GM18502 (cell line): Measurements from ENCODE around the gene ACBD6.
"Not testable (repeated sequence)": the region's sequence is repeated elsewhere in the genome, so short reads cannot be mapped to it uniquely, and the experiment has no call there.

ENCODE experiments used
- ATAC-seq: cut with Tn5 transposase; IDR thresholded peaks from one replicate; pipeline ENCODE4 v1.9.1; 2021; ENCODE audit warnings: mild to moderate bottlenecking; ENCODE audit not compliant: unreplicated experiment, poor library complexity

Gene ACBD6, protein sequence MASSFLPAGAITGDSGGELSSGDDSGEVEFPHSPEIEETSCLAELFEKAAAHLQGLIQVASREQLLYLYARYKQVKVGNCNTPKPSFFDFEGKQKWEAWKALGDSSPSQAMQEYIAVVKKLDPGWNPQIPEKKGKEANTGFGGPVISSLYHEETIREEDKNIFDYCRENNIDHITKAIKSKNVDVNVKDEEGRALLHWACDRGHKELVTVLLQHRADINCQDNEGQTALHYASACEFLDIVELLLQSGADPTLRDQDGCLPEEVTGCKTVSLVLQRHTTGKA

DNA sequence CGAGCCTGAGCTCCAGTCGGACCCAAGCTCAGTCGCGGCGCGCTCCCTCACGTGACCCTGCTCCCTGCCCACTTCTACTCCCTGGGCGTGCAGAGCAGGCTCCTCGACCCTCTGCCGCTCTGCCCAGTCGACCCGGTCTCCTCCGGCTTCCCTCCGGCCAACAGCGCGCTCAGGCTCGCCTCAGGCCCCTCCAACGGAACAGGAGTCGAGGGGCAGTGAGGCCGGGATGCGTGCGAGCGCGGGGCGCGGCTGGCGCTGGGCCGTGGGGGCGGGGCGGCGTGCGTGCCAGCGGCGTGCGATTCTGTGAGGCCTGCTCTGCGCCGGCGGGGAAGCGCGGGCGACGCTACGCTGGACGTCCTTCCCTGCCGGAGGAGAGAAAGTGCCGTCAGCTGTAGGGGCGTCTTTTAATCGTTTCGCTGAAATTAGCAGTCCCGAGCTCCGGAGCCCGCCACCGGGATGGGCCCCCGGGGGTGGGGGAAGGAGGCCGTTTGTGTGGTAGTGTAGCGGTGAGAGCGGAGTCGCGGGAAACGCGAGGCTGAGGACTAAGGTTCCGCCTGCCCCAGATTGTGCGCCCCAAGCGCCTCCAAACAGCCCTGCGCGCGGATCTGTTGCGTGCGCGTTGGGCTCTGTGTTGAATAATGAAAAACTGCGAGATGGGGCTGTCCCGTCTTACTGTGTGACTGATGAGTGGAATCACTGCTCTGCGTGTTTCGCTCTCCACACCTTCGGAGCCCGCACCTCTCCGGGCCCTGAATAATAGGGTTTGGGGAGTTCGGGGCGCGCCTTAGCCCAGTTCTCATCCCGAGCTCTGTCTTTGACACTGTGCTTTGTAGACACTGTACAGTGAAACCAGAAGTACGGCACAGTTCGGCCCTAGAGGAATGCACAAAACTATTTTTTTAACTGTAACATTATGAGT lies at the start of gene ACBD6:
Gene ACBD6, minus strand, starts transcription at position 217 of the 919 bp plus-strand sequence. CDS start 311 bp downstream, outside the sequence.
- peak; percentile 89 for ATAC-seq

DNA sequence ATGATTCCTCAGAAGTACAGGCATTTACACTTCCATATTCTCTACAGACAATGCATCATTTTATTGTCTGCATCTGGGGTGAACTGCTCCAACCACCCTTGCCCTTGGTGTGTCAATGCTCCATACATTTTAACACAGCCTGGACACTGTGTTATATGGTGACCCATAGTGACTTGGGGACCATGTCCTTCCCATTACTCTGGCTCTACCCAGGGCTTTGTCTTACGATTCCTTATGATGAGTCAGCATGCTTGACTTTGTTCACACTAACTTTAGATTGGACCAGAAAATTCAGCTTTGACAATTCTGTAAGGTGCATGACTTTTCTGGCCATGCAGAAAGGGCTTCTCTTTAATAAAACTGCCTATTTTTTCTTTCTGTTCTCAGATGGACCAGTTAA lies 49.6 kb upstream of the ACBD6 start:
- ATAC-seq, result no peak

DNA sequence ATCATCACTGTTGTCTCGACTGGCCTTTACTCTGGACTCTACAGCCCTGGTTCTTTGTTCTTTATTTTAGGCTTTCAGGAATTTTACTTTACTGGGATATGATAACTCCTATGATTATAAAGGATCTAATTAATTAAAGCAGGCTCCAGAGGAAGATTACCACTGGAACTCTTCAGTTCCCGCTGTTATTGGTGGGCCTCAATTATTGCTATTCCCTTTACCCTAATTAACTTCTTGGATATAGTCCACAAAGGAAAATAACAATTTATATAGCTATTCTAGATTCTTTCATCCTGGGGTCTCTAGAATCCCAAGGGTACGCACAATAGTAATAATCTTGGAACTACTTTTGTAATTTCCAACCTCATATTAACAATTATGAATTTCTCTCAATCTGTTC lies 47.9 kb upstream of the ACBD6 start:
- no peak for ATAC-seq

DNA sequence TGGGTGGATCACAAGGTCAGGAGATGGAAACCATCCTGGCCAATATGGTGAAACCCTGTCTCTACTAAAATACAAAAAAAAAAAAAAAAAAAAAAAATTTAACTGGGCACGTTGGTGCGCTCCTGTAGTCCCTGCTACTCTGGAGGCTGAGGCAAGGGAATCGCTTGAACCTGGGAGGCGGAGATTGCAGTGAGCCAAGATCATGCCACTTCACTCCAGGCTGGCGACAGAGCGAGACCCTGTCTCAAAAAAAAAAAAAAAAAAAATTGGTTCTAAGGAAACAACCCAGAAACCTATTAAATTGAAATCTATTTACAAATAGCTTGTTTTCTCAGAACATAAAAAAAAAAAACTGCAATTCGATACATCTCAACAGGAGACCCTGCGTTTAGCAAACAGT lies 47.4 kb upstream of the ACBD6 start:
- not testable (repeated sequence) for ATAC-seq

DNA sequence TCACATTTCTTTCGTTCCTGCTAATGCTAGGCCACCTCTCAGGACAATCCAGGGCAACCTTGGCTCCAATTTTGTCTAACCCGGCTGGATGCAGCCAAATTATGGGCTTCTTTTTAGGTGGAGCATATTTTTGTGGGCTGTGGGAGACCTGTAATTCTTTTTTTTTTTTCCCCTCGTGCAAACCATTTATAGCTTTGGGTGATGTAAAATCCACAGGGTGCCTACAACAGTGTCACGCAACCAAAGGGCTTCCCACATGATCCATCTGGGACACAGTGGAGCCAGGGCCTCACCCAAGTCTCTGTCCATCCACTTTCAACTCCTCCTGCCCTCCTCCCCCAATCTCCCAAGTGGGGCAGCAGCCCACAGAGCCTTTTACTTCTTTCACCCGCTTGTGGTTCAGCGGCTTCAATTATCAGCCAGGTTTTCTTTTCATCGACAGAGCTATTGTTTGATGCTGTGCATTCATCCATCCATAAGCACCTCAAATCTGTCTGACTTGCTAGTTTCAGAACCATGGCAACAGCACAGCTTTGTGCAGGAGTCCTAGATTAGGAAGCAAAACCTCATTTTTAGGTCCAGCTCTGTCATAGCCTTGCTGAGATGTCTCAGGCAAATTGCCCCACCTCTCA lies 46.4 kb upstream of the ACBD6 start:
- ATAC-seq, result no peak

DNA sequence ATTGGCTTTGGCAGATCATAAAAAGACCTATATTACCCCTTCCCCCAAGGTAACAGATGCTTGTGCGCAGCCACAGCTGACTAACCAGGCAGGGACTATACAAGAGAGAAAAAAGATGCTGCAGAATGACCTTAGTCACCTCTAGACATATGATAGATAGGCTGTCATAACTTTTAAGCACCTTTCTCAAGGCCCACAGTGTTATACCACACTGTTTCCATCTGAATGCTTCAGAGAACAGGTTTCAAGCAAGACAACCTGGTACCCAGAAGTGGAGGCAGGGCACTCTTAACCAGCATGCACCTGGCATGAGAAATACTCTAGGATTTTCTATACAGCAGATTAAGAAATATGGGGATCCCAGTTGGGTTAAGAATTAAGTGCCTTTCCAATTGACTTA lies 43.6 kb upstream of the ACBD6 start:
- no peak for ATAC-seq

DNA sequence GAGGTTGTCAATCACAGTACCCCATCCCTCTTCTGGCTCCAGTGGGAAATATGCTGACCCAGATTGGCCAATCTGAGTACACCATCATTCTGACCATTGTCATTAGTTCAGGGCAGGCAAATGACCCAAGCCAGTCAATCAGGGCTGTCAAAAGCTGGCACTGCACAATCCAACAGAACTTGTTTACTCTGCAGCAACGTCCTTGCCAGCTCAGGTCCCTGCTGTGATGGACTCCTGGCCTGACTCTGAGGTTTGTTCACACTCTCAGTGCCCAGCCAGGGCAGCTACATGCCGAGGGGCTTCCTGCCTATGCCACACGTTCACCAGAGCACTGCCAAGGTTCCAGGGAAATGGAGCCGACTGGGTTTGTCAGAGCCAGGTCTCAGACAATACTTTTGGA lies 41.7 kb upstream of the ACBD6 start:
- no peak for ATAC-seq

DNA sequence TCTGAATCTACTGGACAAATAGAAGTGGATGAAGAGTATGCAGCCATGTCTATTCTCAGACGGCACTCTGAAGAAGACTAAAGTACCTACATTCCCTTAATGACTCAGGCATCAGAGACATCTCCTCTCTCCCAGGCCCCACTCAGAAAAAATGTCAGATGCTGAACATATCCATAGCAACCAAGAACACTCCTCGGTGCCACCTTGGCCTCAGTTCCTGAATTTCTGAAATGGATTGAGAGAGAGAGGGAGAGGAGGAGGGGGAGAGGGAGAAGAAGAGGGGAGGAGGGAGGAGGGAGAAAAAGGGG lies 40.4 kb upstream of the ACBD6 start:
- ATAC-seq, result no peak

DNA sequence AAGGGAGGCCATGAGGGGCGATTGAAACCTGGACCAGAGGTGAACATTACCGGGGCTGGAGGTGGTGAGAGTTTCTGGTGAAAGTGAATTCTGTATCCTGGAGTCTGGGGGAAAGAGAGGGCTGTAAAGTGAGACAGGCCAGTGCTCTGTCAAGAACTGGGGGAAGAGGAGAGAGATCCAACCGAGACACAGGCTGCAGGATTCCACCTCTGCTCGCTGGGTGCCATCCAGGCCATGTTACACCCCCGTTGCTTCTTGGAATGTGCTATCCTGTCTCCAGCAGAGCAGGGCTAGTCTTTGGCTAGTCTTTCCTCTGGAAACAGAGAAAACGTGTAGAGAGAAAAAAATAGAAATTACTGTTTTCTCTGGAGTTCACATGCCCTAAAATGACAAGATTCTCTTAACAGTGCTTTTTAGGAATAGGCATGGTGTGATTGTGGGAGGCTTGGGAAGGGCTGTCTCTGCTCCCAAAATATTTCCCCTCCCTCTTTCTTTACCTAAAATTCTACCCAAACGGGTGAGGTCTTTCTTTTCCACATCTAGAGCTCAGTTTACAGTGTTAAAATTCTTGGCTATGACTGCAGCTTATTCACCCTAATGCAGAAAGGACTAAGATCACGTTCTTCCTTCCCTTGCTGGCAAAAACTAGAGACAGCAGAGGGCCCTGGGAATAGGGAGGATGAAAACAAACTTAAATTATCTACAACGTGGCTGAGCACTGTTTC lies 39.9 kb upstream of the ACBD6 start:
- ATAC-seq, result no peak

DNA sequence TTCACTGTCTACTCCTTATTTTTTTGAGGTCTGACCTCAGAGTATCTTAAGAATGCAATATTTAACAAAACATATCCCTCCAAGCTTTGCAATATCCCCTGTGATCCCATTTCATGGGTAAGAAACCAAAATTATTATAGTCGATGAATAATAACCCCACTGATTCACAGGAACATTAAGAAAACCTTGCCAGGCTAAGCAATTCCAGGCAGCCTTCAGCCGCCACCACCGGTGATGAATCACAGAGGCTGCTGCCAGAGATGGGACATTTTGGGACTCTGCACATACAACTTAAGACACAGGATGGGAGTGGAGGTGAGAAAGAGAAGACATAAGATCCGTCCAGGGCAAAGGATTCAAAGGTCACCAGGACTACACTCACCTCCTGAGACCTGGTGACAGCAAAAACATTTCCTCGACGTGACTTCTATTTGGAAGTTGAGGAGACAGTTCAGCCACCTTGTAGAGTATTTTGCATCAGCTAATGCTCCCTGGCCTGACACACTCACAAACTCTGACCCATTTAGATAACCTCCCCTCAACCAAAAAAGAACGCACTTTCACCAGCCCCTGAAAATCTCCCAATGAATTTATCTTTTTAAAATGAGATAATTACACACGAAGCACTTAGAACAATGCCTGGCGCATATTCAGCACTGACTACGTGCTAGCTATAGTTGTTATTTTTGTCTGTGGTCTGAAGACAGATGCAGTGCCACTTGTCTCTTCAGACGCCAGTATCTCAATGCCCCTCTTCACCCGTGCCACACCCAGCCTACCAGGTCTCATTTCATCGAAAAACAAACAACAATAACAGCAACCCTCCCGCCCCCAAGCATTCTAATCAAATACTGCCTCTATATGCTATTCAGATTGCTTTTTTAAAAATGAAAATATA lies 38.6 kb upstream of the ACBD6 start:
- no peak for ATAC-seq

DNA sequence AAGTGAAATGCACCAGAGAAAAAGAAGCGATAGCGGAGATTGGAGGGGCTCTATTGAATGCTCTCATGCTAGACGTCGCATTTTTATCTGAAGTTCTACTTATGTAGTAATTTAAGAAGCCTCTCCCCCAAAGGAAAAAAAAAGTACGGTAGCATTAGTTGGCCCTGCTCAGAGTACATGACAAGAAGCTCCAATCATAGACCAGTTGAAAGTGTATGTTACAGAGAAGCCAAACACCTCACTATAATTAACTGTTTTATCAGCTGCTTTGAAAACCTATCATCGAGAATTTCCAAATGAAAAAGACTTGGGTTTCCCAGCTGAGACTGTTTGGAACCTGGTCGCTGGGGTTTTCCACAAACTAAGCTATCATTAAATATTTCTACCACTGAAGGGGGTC lies 36.8 kb upstream of the ACBD6 start:
- ATAC-seq, result no peak

DNA sequence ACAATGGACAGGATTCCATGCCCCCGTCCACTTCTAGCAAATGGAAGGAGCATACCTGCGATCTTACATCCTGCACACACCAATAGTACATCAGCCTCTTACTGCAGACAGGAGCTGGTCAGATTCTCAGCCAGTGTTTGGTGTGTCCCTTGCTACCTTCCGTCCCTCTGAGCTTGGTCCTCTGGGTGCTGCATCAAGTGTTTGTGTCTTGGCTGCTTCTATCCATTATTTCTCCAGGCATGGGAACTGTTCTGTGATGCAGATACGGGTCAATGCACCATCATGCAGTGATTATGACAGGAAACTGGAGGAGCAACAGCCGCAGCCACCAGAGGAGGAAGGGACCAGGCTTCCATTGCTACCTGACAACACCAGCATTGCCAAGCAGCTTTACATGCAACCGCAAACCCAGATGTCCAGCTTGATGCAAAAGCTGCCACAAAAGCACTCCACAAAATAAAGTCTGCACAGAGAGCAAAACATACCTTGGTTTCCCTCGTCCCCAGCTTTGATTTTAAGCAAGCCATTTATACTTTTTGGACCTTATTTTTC lies 34.5 kb upstream of the ACBD6 start:
- ATAC-seq, result no peak

DNA sequence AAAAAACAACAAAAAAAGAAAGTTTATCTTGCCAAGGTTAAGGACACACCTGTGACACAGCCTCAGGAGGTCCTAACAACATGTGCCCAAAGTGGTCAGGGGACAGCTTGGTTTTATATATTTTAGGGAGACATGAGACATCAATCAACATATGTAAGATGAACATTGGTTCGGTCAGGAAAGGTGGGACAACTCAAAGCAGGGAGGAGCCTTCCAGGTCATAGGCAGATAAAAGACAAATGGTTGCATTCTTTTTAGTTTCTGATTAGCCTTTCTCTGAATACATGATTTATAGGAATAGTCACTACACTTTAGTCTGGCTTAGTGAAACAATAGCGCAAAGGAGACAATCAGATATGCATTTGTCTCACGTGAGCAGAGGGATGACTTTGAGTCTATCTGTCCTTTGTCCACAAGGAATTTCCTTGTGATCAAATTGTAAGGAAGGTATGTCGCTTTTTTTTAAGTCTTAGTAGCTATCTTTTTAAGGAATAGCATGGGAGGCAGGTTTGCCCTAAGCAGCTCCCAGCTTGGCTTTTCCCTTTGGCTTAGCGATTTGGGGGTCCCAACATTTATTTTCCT lies 33.1 kb upstream of the ACBD6 start:
- no peak for ATAC-seq

DNA sequence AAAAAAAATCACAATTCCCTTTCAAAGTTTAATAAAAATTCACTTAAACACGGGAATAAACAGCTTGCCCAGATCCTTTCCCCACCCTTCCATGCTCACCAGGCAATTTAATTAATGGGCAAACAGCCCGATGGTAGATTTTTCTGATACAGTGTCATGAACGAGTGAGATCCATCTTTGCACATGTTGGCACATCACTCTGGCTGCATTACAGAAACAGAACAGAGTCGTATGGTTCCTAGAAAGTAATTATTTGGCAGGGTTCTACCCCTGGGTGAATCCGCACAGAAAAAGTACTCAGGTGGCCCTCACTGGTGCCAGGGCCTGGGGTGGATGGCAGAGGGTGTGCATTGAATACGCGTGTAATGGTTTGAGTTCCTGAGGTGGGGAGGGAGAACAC lies 31.8 kb upstream of the ACBD6 start:
- no peak for ATAC-seq

DNA sequence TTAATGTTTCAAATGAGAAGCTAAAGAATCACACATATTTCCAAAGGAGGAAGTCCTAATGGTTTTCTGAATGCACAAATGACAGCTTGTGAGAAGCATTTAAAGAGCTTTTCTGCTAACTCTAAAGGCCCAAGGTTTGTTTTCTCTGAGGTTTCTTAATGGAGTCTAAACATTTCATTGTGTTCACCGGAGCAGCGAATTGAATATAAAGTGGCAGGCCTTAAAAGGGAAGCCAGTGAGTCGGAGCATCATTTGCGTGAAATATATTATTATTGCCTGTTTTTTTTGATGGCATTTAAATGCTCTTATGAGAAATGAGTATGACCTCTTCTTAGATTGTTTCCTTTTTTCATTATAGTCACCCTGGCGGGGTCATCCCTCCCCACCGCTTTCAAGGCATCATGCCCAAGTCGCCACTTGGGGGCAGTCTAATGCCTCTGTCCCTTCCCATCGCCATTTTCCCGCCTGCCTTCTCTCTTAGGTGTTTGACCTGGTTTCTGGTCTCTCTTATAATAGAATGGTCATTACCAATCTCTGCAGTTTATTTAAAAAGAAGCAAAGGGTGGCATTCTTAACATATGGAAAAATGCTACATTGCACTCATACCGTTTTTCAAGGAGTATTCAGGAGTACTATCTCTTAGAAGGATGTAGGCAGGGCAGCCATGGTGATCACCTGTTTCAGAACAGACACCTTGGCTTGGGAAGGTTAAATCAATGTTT lies 31.1 kb upstream of the ACBD6 start:
- ATAC-seq, result peak; percentile 52

DNA sequence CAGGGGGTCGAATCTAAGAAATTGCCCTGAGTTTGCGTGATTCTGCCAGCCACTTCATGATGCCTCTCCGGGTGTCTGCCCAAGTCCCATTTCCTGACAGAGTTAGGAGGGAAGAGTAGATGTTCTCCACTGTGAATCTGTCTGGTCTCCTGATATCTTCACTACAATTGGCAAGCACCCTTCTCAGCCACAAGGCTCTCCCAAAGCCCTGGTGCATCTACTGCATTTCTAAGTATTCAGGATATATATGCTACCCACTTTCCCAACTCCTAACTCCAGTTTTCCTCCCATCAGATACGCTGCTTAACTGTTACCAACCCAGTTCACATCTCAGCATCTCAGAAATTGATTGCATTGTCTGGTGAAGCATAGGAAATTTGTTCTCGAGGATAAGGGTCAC lies 30.5 kb upstream of the ACBD6 start:
- no peak for ATAC-seq

DNA sequence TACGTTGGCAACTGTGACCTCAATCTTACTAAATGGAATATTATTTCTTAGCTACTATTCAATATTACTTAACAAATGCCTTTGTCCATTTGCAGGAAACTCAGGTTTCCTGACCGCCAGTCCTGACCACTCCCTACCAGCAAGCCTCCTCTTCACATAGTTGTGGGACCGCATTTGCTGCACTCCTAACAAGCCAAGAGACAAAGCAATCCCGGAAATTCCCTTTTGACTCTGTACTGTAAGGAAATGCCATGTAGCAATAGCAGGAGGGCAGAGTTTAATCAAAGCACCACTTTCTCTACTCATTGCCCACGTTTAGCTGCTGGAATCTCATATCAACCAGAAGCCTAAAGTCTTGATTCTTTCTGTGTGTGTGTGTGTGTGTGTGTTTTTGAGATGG lies 28.1 kb upstream of the ACBD6 start:
- ATAC-seq, result no peak

DNA sequence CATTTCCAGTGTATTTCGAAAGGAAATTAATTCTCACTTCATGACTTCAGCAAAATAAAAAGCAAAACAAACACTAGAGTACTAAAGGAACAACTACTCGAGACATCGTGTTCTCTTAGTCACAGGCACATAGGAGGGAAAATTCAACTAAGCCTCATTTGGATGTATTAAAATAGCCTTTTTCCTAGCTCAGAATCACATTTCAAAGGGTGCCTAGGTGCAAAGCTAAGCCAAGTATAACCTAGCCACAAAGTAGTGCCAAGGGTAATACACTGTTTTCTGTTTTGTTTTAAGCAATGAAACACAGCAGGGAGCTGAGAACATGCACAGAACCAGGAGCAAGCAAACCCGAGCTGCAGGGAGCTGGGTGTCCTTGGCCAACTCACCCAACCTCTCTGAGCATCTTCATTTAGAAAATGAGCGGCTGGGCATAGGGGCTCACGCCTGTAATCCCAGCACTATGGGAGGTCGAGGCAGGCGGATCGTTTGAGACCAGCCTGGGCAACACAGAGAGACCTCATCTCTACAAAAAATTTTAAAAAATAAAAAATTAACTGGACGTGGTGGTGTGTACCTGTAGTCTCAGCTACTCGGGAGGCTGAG lies 26.6 kb upstream of the ACBD6 start:
- no peak for ATAC-seq
